DND-41 (cell line): Measurements from ENCODE around the gene CTIF.
"Not testable (repeated sequence)": the region's sequence is repeated elsewhere in the genome, so short reads cannot be mapped to it uniquely, and the experiment has no call there.

Experiments
- ATAC-seq: fragments of 200-7000 bp; cut with Tn5 transposase; 3 replicates; pipeline ENCODE4 v1.9.1; 2021; ENCODE audit warnings: low read depth; ENCODE audit not compliant: insufficient read depth
- DNase-seq: peaks from one replicate; pipeline ENCODE4 v3.0.0-alpha.2; 2020
- H2AFZ ChIP-seq: 2 replicates; pipeline ENCODE4 v1.6.0; 2012; ENCODE audit warnings: low read depth, low read length
- H3K27ac ChIP-seq: 2 replicates; pipeline ENCODE4 v1.5.1; 2012; ENCODE audit warnings: low read length, inconsistent platforms
- H3K27me3 ChIP-seq: fragments of 200-600 bp; sonication (generic); 2 replicates; pipeline ENCODE4 v1.6.0; 2012; ENCODE audit warnings: low read length, mild to moderate bottlenecking, inconsistent platforms; ENCODE audit not compliant: insufficient read depth, poor library complexity
- H3K36me3 ChIP-seq: 2 replicates; pipeline ENCODE4 v1.5.1; 2012; ENCODE audit warnings: low read length, inconsistent platforms; ENCODE audit not compliant: insufficient read depth
- H3K4me1 ChIP-seq: 2 replicates; pipeline ENCODE4 v1.5.1; 2012; ENCODE audit warnings: mild to moderate bottlenecking, low read length; ENCODE audit not compliant: insufficient read depth
- H3K4me2 ChIP-seq: 2 replicates; pipeline ENCODE4 v1.6.0; 2012; ENCODE audit warnings: mild to moderate bottlenecking, moderate library complexity, low read length, inconsistent platforms; ENCODE audit not compliant: insufficient read depth
- H3K4me3 ChIP-seq, 2 experiments: fragments of 200-600 bp in 1 of 2; shearing (Covaris generic) in 1 of 2; 2 replicates each; pipeline ENCODE4 v1.5.1; 2012 to 2016; ENCODE audit warnings: inconsistent platforms in 2 of 2, low read length in 2 of 2, mild to moderate bottlenecking in 2 of 2, low read depth in 1 of 2, moderate library complexity in 1 of 2
- H3K79me2 ChIP-seq: 2 replicates; pipeline ENCODE4 v1.6.0; 2012; ENCODE audit warnings: low read length, inconsistent platforms; ENCODE audit not compliant: insufficient read depth
- H3K9ac ChIP-seq: 2 replicates; pipeline ENCODE4 v1.6.0; 2012; ENCODE audit warnings: low read depth, mild to moderate bottlenecking, inconsistent platforms, low read length, moderate library complexity
- H3K9me3 ChIP-seq: 2 replicates; pipeline ENCODE4 v1.5.1; 2012; ENCODE audit warnings: low read length, moderate library complexity, mild to moderate bottlenecking, inconsistent platforms; ENCODE audit not compliant: insufficient read depth, severe bottlenecking
- H4K20me1 ChIP-seq: 2 replicates; pipeline ENCODE4 v1.6.0; 2012; ENCODE audit warnings: low read length; ENCODE audit not compliant: insufficient read depth
- CTCF ChIP-seq: IDR thresholded peaks from 2 replicates; pipeline ENCODE4 v1.5.1; 2012; ENCODE audit warnings: borderline replicate concordance, low read length, moderate library complexity, mild to moderate bottlenecking; ENCODE audit not compliant: poor library complexity, severe bottlenecking; ENCODE audit errors: extremely low read depth
- EZH2 ChIP-seq: IDR thresholded peaks from 3 replicates; pipeline ENCODE4 v1.6.1; 2012; ENCODE audit warnings: borderline replicate concordance, low read depth, mild to moderate bottlenecking, moderate library complexity, low read length, inconsistent platforms; ENCODE audit not compliant: severe bottlenecking

The CTIF gene

DNA sequence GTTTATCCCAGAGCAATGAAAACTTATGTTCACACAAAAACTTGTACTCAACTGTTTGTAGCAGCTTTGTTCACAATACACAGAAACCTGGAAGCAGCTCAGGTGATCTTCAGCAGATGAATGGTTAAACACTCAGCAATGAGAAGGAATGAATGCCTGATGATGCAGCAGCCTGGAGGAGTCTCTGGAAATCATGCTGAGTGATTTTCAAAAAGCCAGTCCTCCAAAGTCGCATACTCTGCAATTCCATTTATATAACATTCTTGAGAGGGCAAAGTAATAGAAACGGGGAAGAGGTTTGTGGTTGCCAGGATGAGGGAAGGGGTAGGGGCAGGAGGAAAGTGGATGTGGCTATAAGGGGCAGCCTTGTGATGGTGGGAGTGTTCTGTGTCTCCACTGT lies 108.1 kb downstream of the CTIF start:
- Histone ChIP-seq H4K20me1 (no peaks in the 10 kb centered on the region), H3K79me2 (no peaks in the 10 kb centered on the region)

GRCh38 chr18:48649231-48649630 lies 110.4 kb downstream of the CTIF start:
- no peaks in the 10 kb centered on the region for H3K36me3 ChIP-seq
- no peak overlapping the region for H3K4me2 ChIP-seq
- H3K4me3 ChIP-seq = no peak overlapping the region
- no peak overlapping the region for H2AFZ ChIP-seq
- no peak for TF ChIP-seq EZH2
- no peaks in the 10 kb centered on the region for H3K79me2 ChIP-seq
- ATAC-seq (no peak), DNase-seq (no peak)
- H3K9ac ChIP-seq = no peak overlapping the region
- H4K20me1 ChIP-seq = no peaks in the 10 kb centered on the region
- H3K27me3 ChIP-seq = no peaks in the 10 kb centered on the region
- H3K4me1 ChIP-seq = no peaks in the 10 kb centered on the region
- H3K9me3 ChIP-seq = no peaks in the 10 kb centered on the region
- no peak overlapping the region for H3K27ac ChIP-seq

More for the DNA sequence above, 108.1 kb downstream of the CTIF start:
- no peak for DNase-seq
- no peaks in the 10 kb centered on the region for H3K27me3 ChIP-seq
- no peak overlapping the region for H3K4me3 ChIP-seq
- no peaks in the 10 kb centered on the region for H3K4me1 ChIP-seq
- H3K27ac ChIP-seq = no peak overlapping the region
- H3K9me3 ChIP-seq = no peaks in the 10 kb centered on the region
- no peak overlapping the region for H3K4me2 ChIP-seq
- no peak overlapping the region for H2AFZ ChIP-seq
- TF ChIP-seq CTCF = no peak
- no peak for TF ChIP-seq EZH2
- no peak for ATAC-seq
- no peaks in the 10 kb centered on the region for H3K36me3 ChIP-seq
- H3K9ac ChIP-seq = no peak overlapping the region

DNA sequence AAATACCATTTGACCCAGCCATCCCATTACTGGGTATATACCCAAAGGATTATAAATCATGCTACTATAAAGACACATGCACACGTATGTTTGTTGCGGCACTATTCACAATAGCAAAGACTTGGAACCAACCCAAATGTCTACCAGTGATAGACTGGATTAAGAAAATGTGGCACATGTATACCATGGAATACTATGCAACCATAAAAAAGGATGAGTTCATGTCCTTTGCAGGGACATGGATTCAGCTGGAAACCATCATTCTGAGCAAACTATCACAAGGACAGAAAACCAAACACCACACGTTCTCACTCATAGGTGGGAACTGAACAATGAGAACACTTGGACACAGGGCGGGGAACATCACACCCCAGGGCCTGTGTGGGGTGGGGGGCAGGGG lies 115.8 kb downstream of the CTIF start:
- ATAC-seq, DNase-seq: not testable (repeated sequence)

GRCh38 chr18:48655508-48655907 lies 116.7 kb downstream of the CTIF start:
- no peaks in the 10 kb centered on the region for H3K27me3 ChIP-seq
- H3K4me2 ChIP-seq = no peak overlapping the region
- ATAC-seq (no peak), DNase-seq (no peak)
- H3K27ac ChIP-seq = no peak overlapping the region
- peaks cover 5% of the 10 kb centered on the region for H3K9me3 ChIP-seq
- H3K9ac ChIP-seq = no peak overlapping the region
- H3K36me3 ChIP-seq = no peaks in the 10 kb centered on the region
- no peaks in the 10 kb centered on the region for H3K4me1 ChIP-seq
- no peak overlapping the region for H2AFZ ChIP-seq
- H4K20me1 ChIP-seq = 0 out of 2 replicates have a peak, but pooled peaks cover 2% of the 10 kb centered on the region
- no peak overlapping the region for H3K4me3 ChIP-seq
- no peaks in the 10 kb centered on the region for H3K79me2 ChIP-seq
- no peak for TF ChIP-seq EZH2
- TF ChIP-seq CTCF = no peak

More for the DNA sequence above, 115.8 kb downstream of the CTIF start:
- not testable (repeated sequence) for H3K36me3 ChIP-seq, H3K9me3 ChIP-seq, H3K4me1 ChIP-seq, H3K9ac ChIP-seq, H3K4me2 ChIP-seq, H2AFZ ChIP-seq, H3K27ac ChIP-seq, H4K20me1 ChIP-seq, H3K4me3 ChIP-seq, H3K79me2 ChIP-seq, H3K27me3 ChIP-seq
